ENCODE data around the gene ZNF358. TPM values are rescaled to one million over a fixed set of nuclear protein-coding genes. Genes with fewer than 3 reads are reported as not detected.

The ZNF358 gene
- total RNA-seq, 1 donor, result 33.9 TPM

DNA sequence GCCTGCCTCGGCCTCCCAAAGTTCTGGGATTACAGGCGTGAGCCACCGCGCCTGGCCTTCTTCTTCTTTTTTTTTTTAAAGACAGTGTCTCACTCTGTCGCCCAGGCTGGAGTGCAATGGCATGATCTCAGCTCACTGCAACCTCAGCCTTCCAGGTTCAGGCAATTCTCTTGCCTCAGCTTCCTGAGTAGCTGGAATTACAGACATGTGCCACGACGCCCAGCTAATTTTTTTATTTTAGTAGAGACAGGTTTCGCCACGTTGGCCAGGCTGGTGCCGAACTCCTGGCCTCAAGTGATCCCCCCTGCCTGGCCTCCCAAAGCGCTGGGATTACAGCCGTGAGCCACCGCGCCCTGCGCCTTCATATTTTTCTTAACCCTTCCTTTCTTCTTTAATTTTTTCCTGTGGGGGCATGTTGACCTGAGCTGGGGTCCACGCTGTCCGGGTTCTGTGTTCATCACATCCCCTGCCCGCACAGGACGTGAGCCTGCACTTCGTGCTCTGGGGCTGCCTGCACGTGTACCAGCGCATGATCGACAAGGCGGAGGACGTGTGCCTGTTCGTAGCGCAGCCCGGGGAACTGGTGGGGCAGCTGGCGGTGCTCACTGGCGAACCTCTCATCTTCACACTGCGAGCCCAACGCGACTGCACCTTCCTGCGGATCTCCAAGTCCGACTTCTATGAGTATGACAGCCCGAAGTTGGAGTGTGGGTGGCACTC lies 33.7 kb downstream of the ZNF358 start:
- TF ChIP-seq, protein P1, sequence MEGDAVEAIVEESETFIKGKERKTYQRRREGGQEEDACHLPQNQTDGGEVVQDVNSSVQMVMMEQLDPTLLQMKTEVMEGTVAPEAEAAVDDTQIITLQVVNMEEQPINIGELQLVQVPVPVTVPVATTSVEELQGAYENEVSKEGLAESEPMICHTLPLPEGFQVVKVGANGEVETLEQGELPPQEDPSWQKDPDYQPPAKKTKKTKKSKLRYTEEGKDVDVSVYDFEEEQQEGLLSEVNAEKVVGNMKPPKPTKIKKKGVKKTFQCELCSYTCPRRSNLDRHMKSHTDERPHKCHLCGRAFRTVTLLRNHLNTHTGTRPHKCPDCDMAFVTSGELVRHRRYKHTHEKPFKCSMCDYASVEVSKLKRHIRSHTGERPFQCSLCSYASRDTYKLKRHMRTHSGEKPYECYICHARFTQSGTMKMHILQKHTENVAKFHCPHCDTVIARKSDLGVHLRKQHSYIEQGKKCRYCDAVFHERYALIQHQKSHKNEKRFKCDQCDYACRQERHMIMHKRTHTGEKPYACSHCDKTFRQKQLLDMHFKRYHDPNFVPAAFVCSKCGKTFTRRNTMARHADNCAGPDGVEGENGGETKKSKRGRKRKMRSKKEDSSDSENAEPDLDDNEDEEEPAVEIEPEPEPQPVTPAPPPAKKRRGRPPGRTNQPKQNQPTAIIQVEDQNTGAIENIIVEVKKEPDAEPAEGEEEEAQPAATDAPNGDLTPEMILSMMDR (IDR thresholded peaks at IDR 0.05; ENCODE audit: insufficient read depth, low read length), result no peak
- no peak overlapping the region for H3K4me3 ChIP-seq (ENCODE audit: low read depth, low read length)
- no peak for DNase-seq (ENCODE audit: low read depth)

DNA sequence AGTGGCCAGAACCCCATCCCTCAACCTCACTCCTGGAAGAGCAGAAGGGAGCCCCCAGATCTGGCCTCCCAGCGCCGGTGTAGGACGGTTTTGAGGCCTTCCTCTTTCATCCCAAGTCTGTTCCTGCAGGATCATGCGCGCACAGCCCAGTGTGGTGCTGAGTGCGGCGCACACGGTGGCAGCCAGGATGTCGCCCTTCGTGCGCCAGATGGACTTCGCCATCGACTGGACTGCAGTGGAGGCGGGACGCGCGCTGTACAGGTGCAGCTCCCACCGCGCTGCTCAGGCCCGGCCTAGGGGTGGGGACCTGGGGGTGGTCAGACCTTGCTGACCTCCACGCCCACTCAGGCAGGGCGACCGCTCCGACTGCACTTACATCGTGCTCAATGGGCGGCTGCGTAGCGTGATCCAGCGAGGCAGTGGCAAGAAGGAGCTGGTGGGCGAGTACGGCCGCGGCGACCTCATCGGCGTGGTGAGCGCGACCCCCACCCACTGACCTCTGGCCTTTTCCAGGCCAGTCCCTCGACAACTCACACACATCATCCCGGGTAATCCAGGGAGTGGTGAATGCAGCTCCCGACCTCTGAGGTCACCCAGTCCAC lies 34.4 kb downstream of the ZNF358 start:
- TF ChIP-seq, protein P1 (IDR thresholded peaks at IDR 0.05; ENCODE audit: insufficient read depth, low read length), result no peak
- DNase-seq (ENCODE audit: low read depth), result no peak
- H3K4me3 ChIP-seq (ENCODE audit: low read depth, low read length), result no peak overlapping the region

DNA sequence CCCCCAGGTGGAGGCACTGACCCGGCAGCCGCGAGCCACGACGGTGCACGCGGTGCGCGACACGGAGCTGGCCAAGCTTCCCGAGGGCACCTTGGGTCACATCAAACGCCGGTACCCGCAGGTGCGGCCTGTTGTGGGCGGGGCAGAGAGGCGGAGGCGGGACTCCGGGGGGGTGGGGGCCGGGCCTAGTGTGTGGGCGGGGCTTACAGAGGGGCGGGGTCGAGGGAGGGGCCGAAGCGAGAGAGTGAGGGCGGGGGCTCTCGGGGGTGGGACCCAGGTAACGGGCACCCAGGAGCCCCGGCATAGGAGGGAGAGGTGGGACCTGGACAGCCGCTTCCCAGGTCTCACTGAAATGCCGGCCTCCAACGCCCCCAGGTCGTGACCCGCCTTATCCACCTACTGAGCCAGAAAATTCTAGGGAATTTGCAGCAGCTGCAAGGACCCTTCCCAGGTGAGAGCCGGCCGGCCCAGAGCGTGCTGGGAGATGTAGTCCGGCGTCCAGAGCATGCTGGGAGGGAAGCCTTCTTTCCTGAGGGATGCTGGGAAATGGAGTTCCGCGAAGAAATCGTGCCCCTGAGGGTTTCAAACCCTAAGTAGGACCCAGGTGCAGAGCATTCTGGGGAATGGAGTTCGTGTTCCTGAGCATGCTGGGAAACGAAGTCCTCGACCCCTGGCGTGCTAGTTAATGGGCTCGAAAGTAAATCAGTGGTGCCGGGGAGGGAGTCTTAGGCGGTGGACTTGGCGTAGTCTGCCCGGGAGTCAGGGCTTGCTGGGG lies 35.3 kb downstream of the ZNF358 start:
- DNase-seq (ENCODE audit: low read depth), result no peak
- no peak overlapping the region for H3K4me3 ChIP-seq (ENCODE audit: low read depth, low read length)
- TF ChIP-seq, protein P1 (IDR thresholded peaks at IDR 0.05; ENCODE audit: insufficient read depth, low read length), result no peak

DNA sequence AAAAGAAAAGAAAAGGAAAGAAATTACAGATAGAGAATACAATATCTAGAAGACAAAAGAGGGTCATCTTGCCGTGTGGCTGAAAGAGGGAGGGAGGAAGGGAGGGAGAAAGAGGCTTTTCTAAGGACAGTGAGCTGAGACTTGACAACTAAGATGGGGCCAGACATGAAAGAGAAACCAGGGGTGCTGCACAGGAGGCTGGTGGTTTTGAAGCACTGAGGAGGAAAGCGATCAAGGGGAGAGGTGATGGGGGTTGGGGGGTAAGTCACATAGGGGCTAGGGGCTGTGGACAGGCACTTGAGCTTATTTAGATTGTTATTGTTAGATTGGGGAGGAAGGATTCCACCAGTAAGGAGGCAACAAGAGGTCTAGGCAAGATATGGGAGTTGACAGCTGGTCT lies 36.9 kb downstream of the ZNF358 start:
- no peak overlapping the region for H3K4me3 ChIP-seq (ENCODE audit: low read depth, low read length)
- no peak for DNase-seq (ENCODE audit: low read depth)

DNA sequence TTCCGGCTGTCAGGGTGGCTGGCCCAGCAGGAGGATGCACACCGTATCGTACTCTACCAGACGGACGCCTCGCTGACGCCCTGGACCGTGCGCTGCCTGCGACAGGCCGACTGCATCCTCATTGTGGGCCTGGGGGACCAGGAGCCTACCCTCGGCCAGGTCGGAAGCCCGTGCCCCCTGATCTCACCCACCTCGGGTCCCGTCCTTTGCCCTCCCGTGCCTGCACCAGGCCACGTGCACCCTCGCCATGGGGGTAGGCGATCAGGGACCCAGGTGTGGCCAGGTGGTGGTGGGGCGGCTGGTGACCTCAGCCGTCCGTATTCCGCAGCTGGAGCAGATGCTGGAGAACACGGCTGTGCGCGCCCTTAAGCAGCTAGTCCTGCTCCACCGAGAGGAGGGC lies 38.7 kb downstream of the ZNF358 start:
- no peak for DNase-seq (ENCODE audit: low read depth)
- TF ChIP-seq, protein P1 (IDR thresholded peaks at IDR 0.05; ENCODE audit: insufficient read depth, low read length), result no peak
- H3K4me3 ChIP-seq (ENCODE audit: low read depth, low read length), result no peak overlapping the region

More for the DNA sequence above, 36.9 kb downstream of the ZNF358 start:
- TF ChIP-seq, protein P1 (IDR thresholded peaks at IDR 0.05; ENCODE audit: insufficient read depth, low read length), result no peak

DNA sequence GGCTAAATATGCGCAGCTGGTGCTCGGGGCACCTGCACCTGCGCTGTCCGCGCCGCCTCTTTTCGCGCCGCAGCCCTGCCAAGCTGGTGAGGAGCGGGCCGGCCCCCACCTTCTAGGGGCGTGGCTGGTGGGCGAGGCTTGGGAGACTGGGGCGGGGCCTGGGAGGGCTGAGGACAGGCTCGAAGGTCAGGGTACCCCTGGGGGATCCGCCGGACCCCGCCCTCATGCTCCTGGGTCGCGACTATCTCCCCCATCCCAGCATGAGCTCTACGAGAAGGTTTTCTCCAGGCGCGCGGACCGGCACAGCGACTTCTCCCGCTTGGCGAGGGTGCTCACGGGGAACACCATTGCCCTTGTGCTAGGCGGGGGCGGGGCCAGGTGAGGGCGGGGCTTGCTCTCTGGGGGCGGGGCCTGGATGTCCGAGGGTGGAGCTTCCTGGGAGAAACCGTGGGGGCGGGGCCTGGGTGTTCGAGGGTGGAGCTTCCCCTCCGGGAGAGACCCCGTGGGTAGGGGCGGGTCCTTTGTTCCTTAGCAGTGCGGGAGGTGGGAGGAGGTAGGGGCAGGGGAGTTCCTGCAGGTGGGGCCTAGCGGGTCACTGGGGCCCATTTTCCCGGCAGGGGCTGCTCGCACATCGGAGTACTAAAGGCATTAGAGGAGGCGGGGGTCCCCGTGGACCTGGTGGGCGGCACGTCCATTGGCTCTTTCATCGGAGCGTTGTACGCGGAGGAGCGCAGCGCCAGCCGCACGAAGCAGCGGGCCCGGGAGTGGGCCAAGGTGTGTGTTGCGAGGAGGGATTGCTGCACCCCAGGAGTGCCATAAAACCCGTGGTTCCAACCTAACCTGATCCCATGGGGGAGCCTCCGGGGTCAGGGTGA lies 39.3 kb downstream of the ZNF358 start:
- no peak overlapping the region for H3K4me3 ChIP-seq (ENCODE audit: low read depth, low read length)
- no peak for DNase-seq (ENCODE audit: low read depth)
- TF ChIP-seq, protein P1 (IDR thresholded peaks at IDR 0.05; ENCODE audit: insufficient read depth, low read length), result no peak
